ENCODE results near the gene GLIS1. TPM values are rescaled to one million over a fixed set of nuclear protein-coding genes. Genes with fewer than 3 reads are reported as not detected.

The GLIS1 gene
- total RNA-seq, 1 experiment from 2014 or later = 1.2 TPM

- Histone ChIP-seq H3K9me3 (replicated peaks) (no peaks in the 10 kb centered on the region), H3K27me3 (replicated peaks) (no peaks in the 10 kb centered on the region), H3K4me1 (replicated peaks) (no peaks in the 10 kb centered on the region), H3K4me3 (no peak overlapping the region), H3K27ac (no peak overlapping the region), H3K36me3 (no peaks in the 10 kb centered on the region)
- DNase-seq (ENCODE audit: low read depth in 1 of 2, low spot score in 2 of 2) = no peak
Measured at GRCh38 chr1:53579221-53580008, 159.5 kb downstream of the GLIS1 start.

GRCh38 chr1:53578358-53578757, 160.6 kb downstream of the GLIS1 start:
- no peaks in the 10 kb centered on the region for H3K4me1 ChIP-seq (replicated peaks)
- H3K27ac ChIP-seq = no peak overlapping the region
- no peak for DNase-seq (ENCODE audit: low read depth in 1 of 2, low spot score in 2 of 2)
- no peaks in the 10 kb centered on the region for H3K36me3 ChIP-seq
- H3K4me3 ChIP-seq = no peak overlapping the region
- no peaks in the 10 kb centered on the region for H3K9me3 ChIP-seq (replicated peaks)
- H3K27me3 ChIP-seq (replicated peaks) = no peaks in the 10 kb centered on the region

- Histone ChIP-seq H3K27ac (no peak overlapping the region), H3K4me3 (no peak overlapping the region), H3K27me3 (replicated peaks) (no peaks in the 10 kb centered on the region), H3K36me3 (no peaks in the 10 kb centered on the region), H3K9me3 (replicated peaks) (no peaks in the 10 kb centered on the region), H3K4me1 (replicated peaks) (peaks cover under 1% of the 10 kb centered on the region; the same call in 1 of the 2 replicates)
- no peak for DNase-seq (ENCODE audit: low read depth in 1 of 2, low spot score in 2 of 2)
Measured at GRCh38 chr1:53577761-53578100, 161.2 kb downstream of the GLIS1 start.

GRCh38 chr1:53576866-53577760, 161.9 kb downstream of the GLIS1 start:
- H3K4me1 ChIP-seq (replicated peaks) = peaks cover 6% of the 10 kb centered on the region
- no peaks in the 10 kb centered on the region for H3K27me3 ChIP-seq (replicated peaks)
- DNase-seq (ENCODE audit: low read depth in 1 of 2, low spot score in 2 of 2) = no peak
- no peaks in the 10 kb centered on the region for H3K36me3 ChIP-seq
- H3K4me3 ChIP-seq = no peak overlapping the region
- H3K27ac ChIP-seq = no peak overlapping the region
- no peaks in the 10 kb centered on the region for H3K9me3 ChIP-seq (replicated peaks)

- Histone ChIP-seq H3K4me1 (replicated peaks) (peaks cover 7% of the 10 kb centered on the region), H3K4me3 (no peak overlapping the region), H3K27me3 (replicated peaks) (no peaks in the 10 kb centered on the region), H3K9me3 (replicated peaks) (no peaks in the 10 kb centered on the region), H3K27ac (no peak overlapping the region), H3K36me3 (no peaks in the 10 kb centered on the region)
- no peak for DNase-seq (ENCODE audit: low read depth in 1 of 2, low spot score in 2 of 2)
Measured at GRCh38 chr1:53576381-53576801, 162.6 kb downstream of the GLIS1 start.

- no peak for DNase-seq (ENCODE audit: low read depth in 1 of 2, low spot score in 2 of 2)
- H3K27ac ChIP-seq = no peak overlapping the region
- H3K36me3 ChIP-seq = no peaks in the 10 kb centered on the region
- H3K4me3 ChIP-seq = no peak overlapping the region
- H3K27me3 ChIP-seq (replicated peaks) = no peaks in the 10 kb centered on the region
- no peaks in the 10 kb centered on the region for H3K9me3 ChIP-seq (replicated peaks)
- peaks cover 7% of the 10 kb centered on the region for H3K4me1 ChIP-seq (replicated peaks)
Measured at GRCh38 chr1:53575955-53576320, 163.0 kb downstream of the GLIS1 start.

GRCh38 chr1:53575141-53575954, 163.6 kb downstream of the GLIS1 start:
- H3K4me1 ChIP-seq (replicated peaks) = peaks cover 7% of the 10 kb centered on the region
- H3K27ac ChIP-seq = no peak overlapping the region
- no peaks in the 10 kb centered on the region for H3K36me3 ChIP-seq

GRCh38 chr1:53574621-53575020, 164.3 kb downstream of the GLIS1 start:
- Histone ChIP-seq H3K9me3 (replicated peaks) (no peaks in the 10 kb centered on the region), H3K4me3 (no peak overlapping the region), H3K27ac (no peak overlapping the region), H3K27me3 (replicated peaks) (no peaks in the 10 kb centered on the region), H3K36me3 (no peaks in the 10 kb centered on the region), H3K4me1 (replicated peaks) (peaks cover 7% of the 10 kb centered on the region)
- no peak for DNase-seq (ENCODE audit: low read depth in 1 of 2, low spot score in 2 of 2)

More at GRCh38 chr1:53575141-53575954, 163.6 kb downstream of the GLIS1 start:
- Histone ChIP-seq H3K9me3 (replicated peaks) (no peaks in the 10 kb centered on the region), H3K27me3 (replicated peaks) (no peaks in the 10 kb centered on the region), H3K4me3 (no peak overlapping the region)
- no peak for DNase-seq (ENCODE audit: low read depth in 1 of 2, low spot score in 2 of 2)

- Histone ChIP-seq H3K27ac (no peak overlapping the region), H3K27me3 (replicated peaks) (no peaks in the 10 kb centered on the region), H3K4me1 (replicated peaks) (peaks cover 7% of the 10 kb centered on the region), H3K36me3 (no peaks in the 10 kb centered on the region), H3K9me3 (replicated peaks) (no peaks in the 10 kb centered on the region), H3K4me3 (no peak overlapping the region)
- DNase-seq (ENCODE audit: low read depth in 1 of 2, low spot score in 2 of 2) = no peak
Measured at GRCh38 chr1:53573931-53574330, 165.0 kb downstream of the GLIS1 start.

GRCh38 chr1:53573522-53573921, 165.4 kb downstream of the GLIS1 start:
- H3K4me3 ChIP-seq = no peak overlapping the region
- no peak for DNase-seq (ENCODE audit: low read depth in 1 of 2, low spot score in 2 of 2)
- no peak overlapping the region for H3K27ac ChIP-seq
- H3K4me1 ChIP-seq (replicated peaks) = peaks cover 7% of the 10 kb centered on the region
- H3K27me3 ChIP-seq (replicated peaks) = no peaks in the 10 kb centered on the region
- H3K36me3 ChIP-seq = no peaks in the 10 kb centered on the region
- H3K9me3 ChIP-seq (replicated peaks) = no peaks in the 10 kb centered on the region

GRCh38 chr1:53572815-53573173, 166.2 kb downstream of the GLIS1 start:
- peaks cover 7% of the 10 kb centered on the region for H3K4me1 ChIP-seq (replicated peaks)
- no peaks in the 10 kb centered on the region for H3K9me3 ChIP-seq (replicated peaks)
- DNase-seq (ENCODE audit: low read depth in 1 of 2, low spot score in 2 of 2) = no peak
- H3K36me3 ChIP-seq = no peaks in the 10 kb centered on the region
- H3K27me3 ChIP-seq (replicated peaks) = no peaks in the 10 kb centered on the region
- H3K27ac ChIP-seq = no peak overlapping the region
- no peak overlapping the region for H3K4me3 ChIP-seq

- Histone ChIP-seq H3K4me1 (replicated peaks) (peaks cover 7% of the 10 kb centered on the region), H3K27me3 (replicated peaks) (no peaks in the 10 kb centered on the region), H3K27ac (no peak overlapping the region), H3K36me3 (no peaks in the 10 kb centered on the region), H3K4me3 (no peak overlapping the region), H3K9me3 (replicated peaks) (no peaks in the 10 kb centered on the region)
- peak; percentile 67 to 81 for DNase-seq (ENCODE audit: low read depth in 1 of 2, low spot score in 2 of 2)
Measured at GRCh38 chr1:53572065-53572814, 166.7 kb downstream of the GLIS1 start.

- no peak for DNase-seq (ENCODE audit: low read depth in 1 of 2, low spot score in 2 of 2)
- no peak overlapping the region for H3K27ac ChIP-seq
- H3K9me3 ChIP-seq (replicated peaks) = no peaks in the 10 kb centered on the region
- no peak overlapping the region for H3K4me3 ChIP-seq
- H3K27me3 ChIP-seq (replicated peaks) = 0 out of 2 replicates have a peak, but pooled peaks cover 5% of the 10 kb centered on the region
- H3K4me1 ChIP-seq (replicated peaks) = peaks cover 7% of the 10 kb centered on the region
- H3K36me3 ChIP-seq = no peaks in the 10 kb centered on the region
Measured at GRCh38 chr1:53568540-53568939, 170.4 kb downstream of the GLIS1 start.
